HUDEP-2 (cell line): ENCODE results near the gene KCNAB1.
A peak's percentile ranks its signal among the peaks of the same experiment; 100 is the strongest.

Source experiments
- DNase-seq, 76 experiments: peaks; one replicate each; lab custom pipeline; 2025; ENCODE audit not compliant: unreplicated experiment in 76 of 76; lab: John Stamatoyannopoulos, UW

KCNAB1 gene

GRCh38 chr3:156389449-156389950 is 269.1 kb downstream of the KCNAB1 start:
- no peak for DNase-seq

- no peak for DNase-seq
Measured at GRCh38 chr3:156390846-156391245, 270.5 kb downstream of the KCNAB1 start.

- no peak for DNase-seq
Measured at GRCh38 chr3:156395961-156396710, 275.8 kb downstream of the KCNAB1 start.

GRCh38 chr3:156396851-156397250 is 276.5 kb downstream of the KCNAB1 start:
- DNase-seq = no peak

GRCh38 chr3:156397534-156397933 is 277.2 kb downstream of the KCNAB1 start:
- no peak for DNase-seq

GRCh38 chr3:156400062-156400461 is 279.7 kb downstream of the KCNAB1 start:
- DNase-seq = no peak

GRCh38 chr3:156400735-156401134 is 280.4 kb downstream of the KCNAB1 start:
- no peak for DNase-seq

- no peak for DNase-seq
Measured at GRCh38 chr3:156404217-156404616, 283.8 kb downstream of the KCNAB1 start.

GRCh38 chr3:156406393-156406792 is 286.0 kb downstream of the KCNAB1 start:
- no peak for DNase-seq

- DNase-seq = no peak
Measured at GRCh38 chr3:156407617-156408225, 287.3 kb downstream of the KCNAB1 start.

- no peak for DNase-seq
Measured at GRCh38 chr3:156409694-156410093, 289.3 kb downstream of the KCNAB1 start.

GRCh38 chr3:156412600-156412999 is 292.2 kb downstream of the KCNAB1 start:
- DNase-seq = no peak

GRCh38 chr3:156413293-156413892 is 293.0 kb downstream of the KCNAB1 start:
- DNase-seq = no peak

- no peak for DNase-seq
Measured at GRCh38 chr3:156416846-156417558, 296.6 kb downstream of the KCNAB1 start.

- DNase-seq = no peak
Measured at GRCh38 chr3:156417559-156418132, 297.3 kb downstream of the KCNAB1 start.

GRCh38 chr3:156418428-156418827 is 298.1 kb downstream of the KCNAB1 start:
- no peak for DNase-seq

GRCh38 chr3:156421534-156421933 is 301.2 kb downstream of the KCNAB1 start:
- no peak for DNase-seq

- DNase-seq = no peak
Measured at GRCh38 chr3:156424758-156425157, 304.4 kb downstream of the KCNAB1 start.

- DNase-seq = no peak
Measured at GRCh38 chr3:156425651-156426050, 305.3 kb downstream of the KCNAB1 start.

- peak in 1 of 76 experiments; percentile 9 for DNase-seq
Measured at GRCh38 chr3:156429125-156429524, 308.7 kb downstream of the KCNAB1 start.
